GM20431 (cell line): ENCODE measurements around the gene SIRT7.
"Not testable (repeated sequence)": the region's sequence is repeated elsewhere in the genome, so short reads cannot be mapped to it uniquely, and the experiment has no call there.

Source experiments
- in situ Hi-C: fragments of 300-500 bp; cut with MseI, MboI; formaldehyde crosslinking; loops from one replicate; pipeline ENCODE4 v1.15.0; 2020; ENCODE audit warnings: low sequenced_read_pairs; ENCODE audit not compliant: unreplicated experiment

The SIRT7 gene

DNA sequence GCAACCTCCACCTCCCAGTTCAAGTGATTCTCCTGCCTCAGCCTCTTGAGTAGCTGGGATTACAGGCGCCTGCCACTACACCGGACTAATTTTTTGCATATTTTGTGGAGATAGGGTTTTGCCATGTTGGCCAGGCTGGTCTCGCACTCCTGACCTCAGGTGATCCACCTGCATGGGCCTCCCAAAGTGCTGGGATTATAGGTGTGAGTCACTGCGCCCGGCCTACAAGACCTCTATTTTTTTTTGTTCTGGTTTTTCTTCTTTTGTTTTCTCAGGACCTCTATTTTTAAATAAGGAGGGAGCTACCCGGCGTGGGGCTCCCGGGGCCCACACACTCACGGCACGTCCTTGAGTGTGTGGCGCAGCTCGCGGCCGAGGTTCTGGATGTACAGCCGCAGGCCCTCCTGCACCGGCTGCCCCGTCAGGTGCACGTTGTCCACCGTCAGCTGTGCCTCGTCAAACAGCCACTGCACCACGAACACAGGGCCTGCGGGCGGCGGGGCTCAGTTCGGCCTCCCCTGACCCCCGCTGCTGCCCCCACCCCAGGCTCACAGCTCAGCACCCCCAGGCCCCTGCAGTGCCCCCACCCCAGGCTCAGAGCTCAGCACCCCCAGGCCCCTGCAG, 37.2 kb upstream of the SIRT7 start:
- in situ Hi-C loops: no loop called here

DNA sequence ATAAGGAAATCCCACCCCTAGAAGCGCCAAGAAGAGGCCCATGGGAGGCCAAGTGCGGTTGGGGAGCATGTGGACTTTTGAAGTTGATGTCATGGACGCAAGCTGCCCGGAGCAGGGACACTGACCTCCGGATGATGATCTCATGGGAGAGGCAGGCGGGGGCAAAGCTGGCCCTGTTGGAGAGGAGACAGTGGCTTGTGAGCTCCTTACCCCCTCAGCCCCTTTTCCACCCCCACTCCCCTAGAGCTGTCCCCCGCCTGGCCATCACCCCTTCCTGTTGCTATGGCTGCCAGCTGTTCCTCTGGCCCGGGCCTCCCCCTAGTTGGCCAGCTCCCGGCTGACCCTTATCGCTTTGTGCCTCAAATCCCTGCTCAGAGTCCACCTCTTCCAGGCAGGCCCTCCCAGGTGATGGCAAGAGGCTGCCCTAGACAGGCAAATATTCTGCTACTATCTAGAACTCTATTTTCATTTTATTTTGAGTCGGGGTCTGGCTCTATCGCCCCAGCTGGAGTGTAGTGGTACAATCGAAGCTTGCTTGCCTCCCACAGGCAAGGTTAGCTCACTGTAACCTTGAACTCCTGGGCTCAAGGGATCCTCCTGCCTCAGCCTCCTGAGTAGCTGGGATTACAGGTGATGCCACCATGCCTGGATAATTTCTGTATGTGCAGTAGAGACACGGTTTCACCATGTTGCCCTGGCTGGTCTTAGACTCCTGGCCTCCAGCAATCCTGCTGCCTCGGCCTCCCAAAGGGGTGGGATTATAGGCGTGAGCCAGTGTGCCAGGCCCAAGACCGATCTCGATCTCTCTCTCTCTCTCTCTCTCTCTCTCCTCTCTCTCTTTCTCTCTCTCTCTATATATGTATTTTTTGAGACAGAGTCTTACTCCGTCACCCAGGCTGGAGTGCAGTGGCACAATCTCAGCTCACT, 36.4 kb upstream of the SIRT7 start:
- in situ Hi-C loops: no loop called here

DNA sequence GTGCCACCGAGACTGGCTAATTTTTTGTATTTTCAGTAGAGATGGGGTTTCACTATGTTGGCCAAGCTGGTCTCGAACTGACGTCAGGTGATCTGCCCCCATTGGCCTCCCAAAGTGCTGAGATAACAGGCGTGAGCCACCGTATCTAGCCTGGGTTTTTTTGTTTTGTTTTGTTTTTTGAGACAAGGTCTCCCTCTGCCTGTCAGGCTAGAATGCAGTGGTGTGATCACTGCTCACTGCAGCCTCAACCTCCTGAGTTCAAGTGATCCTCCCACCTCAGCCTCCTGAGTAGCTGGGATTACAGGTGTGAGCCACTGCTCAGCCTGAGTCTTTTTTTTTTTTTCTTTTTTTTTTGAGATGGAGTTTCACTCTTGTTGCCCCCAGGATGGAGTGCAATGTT, 35.5 kb upstream of the SIRT7 start:
- in situ Hi-C loops: not testable (repeated sequence)

DNA sequence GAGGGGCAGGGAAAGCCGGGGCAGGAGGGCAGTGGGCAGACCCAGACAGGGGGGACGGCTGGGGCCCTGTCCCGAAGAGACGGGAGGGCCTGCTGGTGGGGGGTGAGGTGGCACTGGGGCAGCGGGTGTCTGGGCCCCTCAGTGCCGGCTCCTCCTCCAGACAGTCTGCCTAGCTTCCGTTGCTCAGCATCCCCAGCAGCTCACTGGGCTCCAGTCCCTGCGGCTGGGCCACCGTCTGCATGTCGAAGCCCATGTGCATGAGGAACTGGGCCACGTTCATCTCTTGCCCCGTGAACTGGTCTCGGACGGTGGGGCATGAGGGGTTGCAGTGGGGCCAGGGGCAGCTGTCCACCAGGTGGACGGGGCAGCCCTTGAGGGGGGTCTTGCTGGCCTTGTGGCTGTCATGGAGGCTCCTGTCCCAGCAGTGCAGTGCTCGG, 34.8 kb upstream of the SIRT7 start:
- in situ Hi-C loops: no loop called here

DNA sequence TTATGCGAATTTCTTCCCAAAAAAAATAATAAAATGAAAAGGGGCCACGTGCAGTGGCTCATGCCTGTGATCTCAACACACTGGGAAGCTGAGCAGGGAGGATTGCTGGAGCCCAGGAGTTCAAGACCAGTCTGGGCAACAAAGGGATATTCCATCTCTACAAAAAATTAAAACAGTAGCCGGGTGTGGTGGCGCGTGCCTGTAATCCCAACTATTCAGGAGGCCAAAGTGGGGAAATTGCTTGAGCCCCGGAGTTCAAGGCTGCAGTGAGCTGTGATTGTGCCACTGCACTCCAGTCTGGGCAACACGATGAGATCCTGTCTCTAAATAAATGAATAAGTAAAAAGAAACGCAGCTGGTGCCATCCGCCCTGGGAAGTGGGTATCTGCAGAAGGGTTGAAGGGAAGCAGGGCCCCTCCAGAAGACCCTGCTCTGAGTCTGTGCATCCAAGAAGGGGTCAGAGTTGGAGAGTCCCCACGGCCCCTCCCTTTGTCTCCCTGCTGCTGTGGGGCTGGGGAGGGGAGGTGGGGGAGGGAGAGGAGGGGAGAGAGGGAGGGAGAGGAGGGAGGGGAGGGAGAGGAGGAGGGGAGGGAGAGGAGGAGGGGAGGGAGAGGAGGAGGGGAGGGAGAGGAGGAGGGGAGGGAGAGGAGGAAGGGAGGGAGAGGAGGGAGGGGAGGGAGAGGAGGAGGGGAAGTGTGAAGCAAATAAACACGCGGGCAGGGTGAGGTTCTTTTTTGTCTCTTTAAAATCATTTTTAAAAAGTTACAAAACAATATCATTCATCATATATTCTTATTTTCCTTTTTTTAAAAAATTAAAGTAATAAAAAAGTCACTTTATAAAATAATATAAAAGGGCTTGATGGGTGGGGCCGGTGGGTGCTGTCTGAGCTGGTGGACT, 34.1 kb upstream of the SIRT7 start:
- in situ Hi-C loops: no loop called here

DNA sequence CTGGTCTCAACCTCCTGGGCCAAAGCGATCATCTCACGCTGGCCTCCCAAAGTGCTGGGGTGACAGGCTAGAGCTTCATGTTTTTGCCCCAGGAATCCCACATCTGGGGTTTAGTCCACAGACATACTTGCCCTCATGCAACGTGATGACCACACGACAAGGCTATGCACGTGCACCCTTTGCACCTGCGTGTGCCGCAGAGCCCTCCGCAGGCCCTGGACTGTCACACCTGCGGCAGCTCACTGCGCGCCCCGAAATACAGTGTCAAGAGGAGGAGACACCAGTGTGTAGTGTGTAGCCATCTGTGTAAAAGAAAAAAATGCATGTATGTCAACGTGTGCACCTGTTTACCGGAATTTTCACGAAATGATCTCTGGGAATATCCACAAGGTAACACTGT, 32.5 kb upstream of the SIRT7 start:
- in situ Hi-C loops: no loop called here

DNA sequence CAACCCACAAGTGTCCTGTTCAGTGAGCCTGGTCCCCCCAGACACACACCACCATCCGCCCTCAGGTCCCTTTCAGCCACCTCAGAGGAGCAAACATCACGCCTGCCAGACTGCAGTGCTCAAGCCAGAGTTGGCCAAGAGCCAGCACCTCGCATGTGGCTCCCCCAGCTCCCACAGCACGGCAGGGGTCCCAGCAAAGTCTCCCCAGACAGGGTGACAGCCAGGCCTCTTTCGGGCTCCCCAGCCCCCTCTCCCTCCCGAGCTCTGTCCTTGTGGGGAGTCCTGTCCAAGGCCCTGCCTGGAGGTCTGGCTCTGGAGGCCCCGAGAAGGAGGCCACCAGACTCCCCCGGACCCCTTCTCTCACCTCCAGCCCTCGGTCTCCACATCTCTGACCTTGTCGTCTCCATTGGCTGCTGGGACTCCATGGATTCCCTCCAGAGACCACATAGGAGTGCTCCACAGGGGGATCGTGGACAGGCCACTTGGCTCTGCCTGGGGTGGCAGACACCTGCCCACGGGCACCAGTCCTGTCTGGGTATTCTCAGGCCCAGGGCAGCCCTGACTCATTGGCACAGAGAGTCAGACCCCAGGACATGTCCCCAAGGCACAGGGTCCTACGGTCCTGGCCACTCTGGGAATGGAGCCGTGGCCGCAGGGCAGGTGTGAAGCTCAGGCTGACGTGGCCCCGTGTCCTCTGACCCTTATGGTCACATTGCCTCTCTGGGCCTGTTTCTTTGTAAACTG, 30.8 kb upstream of the SIRT7 start:
- in situ Hi-C loops: no loop called here

DNA sequence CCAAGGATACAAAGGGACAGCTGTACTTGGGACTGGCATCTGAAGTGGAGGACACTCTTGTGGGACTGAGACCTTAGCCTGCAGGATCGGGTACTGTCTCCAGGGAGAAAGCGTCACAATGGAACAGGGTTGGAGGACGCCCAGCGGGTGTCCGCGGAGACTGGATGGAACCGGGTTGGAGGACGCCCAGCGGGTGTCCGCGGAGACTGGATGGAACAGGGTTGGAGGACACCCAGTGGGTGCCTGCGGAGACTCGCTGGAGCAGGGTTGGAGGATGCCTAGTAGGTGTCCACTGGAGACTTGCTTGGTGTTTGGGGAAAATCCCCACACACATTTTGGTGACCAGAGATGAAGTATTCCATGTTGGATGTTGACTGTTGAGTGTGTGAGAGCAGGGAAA, 29.2 kb upstream of the SIRT7 start, which contains the start of gene MYADML2:
MYADML2 (minus strand) TSS at position 45 of the 400 bp plus-strand sequence. CDS start 5,492 bp downstream, outside the sequence.
- in situ Hi-C loops: no loop called here

DNA sequence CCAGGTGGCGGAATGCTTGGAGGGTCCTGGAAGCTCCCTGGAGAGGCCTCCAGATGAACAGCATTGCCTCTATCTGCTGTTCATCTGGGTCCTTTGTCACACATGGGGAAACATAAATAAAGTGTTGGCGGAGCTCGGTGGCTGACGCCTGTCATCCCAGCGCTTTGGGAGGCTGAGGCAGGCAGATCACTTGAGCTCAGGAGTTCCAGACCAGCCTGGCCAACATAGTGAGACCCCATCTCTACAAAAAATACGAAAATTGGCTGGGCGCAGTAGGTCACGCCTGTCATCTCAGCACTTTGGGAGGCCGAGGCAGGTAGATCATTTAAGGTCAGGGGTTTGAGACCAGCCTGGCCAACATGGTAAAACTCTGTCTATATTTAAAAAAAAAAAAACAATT, 26.9 kb upstream of the SIRT7 start:
- in situ Hi-C loops: no loop called here

DNA sequence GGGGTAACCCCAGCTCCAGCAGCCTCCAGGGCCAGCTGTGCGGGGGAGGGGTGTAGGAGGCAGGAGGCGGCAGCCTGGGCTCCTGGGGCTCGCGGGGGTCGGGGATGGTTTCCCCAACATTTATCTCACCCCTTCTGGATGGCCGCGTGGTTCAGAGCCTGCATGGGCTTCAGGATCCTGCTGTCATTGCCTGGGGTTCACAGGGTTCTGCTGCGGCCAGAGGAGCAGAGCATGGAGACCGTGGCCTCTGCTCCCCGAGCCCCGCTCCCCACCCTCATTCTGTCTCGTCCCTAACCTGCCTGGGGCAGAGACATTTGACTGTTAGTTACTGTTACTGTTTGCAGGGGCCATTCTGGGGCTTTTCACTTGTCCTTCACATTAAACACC, 24.2 kb upstream of the SIRT7 start:
- in situ Hi-C loops: no loop called here

DNA sequence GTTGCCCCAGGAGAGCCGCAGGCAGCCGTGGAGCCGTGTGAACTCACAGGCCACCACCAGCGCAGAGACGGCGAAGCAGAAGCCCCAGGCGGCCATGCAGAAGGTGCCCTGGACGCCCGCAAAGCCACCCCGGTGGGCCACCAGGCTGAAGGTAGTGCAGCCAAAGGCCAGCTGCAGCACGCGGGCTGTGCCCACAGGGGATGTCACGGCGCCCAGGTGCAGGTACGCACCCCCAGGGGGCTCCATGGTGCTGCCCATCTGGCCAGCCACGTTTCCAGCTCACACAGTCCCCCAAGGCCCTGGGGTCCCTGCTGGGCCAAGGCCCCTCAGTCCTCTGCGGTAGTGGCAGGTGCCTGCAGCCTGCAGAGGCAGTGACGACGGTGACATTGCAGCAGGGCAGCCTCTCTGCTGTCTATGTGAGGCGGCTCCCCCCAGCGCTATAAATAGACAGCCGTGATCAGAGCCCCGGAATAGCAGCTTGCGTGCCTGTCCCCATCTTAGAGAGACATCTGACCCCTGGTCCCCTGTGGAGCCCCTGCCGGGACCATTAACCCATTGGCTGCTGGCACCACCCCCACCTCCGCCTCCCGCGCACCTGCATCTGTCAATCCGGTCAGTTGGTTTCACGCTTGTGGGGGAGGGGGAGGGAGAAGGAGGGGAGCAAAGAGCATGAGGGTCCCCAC, 23.6 kb upstream of the SIRT7 start:
- in situ Hi-C loops: no loop called here

DNA sequence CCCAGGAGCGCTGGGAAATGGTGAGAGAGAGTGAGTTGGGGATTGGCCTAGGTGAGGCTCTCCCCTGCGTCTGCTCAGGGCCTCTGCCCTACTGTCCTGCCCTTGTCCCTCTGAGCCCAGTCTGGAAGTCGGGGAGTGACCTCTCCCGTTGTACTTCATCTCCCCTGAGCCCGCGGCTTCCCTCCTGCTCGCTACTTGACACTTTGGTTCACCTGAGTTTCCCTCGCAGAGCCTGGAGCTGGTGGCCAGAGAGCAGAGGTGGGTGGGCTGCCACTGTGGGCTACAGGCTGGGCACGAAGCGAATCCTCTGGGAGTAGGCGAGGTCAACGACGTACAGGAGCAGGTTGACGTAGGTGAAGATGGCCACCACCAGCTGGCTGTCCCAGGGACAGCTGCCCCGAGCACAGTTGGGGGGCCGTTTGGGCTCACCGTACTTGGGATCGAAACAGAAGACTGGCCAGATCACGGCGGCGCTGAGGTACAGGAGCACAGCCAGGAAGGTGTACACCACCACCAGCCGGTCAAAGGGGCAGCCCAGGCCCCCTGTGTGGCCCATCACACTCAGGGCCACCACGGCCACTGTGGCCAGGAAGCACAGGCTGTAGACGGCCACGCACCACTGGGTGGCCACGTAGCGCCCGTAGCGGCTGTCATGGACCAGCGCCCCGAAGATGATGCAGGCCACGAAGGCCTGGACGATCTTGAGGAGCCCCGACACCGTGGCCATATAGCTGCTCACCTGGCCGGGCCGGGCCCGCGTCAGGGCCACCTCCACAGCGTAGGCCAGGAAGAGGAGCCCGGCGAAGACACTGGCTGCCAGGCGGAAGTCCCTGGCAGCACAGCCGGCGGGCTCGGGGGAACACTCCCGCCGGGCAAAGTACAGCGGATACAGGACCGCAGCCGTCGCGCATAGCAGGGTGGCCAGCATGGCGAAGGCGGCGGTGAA, 22.8 kb upstream of the SIRT7 start:
- in situ Hi-C loops: no loop called here

DNA sequence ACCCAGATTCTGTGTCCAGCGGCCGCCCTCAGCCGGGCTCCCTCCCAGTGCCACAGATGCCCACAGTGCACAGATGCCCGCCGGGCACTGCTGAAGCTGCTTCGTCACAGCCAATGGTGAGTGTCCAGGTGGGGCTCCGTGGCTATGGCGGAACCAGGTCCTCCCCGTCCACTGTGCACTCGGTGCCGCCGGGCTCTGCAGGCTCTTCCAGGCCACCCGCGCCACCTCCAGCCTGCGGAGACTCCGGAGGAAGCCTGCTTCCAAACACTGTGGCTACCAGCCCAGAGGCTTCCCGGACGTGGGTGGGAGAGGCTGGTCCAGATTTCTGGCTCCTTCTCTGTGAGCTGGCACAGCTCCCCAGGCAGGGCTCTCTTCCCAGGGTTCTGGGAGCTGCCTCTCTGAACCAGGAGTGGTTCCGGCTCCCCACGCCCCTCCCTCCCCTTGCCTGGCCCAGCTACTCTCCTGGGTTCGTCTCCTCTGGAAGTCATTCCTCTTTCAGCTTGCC, 22.0 kb upstream of the SIRT7 start:
- in situ Hi-C loops: no loop called here

DNA sequence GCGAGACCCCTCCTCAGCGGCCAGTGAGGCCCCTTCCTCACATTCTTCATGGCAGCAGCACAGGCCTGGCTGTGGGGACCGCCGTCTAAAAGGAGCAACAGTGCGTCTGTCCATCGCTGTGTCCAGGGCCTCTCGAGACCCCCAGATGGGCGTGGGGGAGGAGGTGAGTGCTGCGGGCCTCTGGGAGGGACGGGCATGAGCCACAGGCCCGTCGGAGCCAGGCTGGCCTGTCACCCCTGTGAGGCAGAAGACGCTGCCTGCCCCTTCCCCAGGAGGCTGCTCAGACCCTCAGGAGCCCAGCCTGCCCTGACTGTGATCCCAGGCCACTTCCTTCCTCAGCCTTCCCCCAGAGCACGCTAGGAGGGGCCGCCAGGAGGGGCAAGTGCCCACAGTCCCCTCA, 21.2 kb upstream of the SIRT7 start:
- in situ Hi-C loops: no loop called here

DNA sequence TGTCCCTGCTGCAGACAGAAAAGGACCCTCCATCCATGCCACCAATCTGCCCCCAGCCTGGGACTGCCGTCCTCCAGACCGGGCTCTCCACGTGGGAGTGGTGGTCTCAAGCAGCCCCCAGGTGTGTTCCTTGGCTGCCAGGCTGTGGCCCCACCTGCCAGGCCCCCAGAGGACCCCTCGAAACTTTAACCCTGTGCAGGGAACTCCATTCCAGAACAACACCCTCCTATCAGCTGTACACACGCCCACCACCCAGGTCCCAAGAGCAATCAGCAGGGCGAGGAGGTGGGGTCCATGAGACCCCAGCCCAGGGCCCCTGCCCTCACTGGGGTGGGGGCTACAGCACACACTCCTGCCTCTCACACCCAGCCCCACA, 17.7 kb upstream of the SIRT7 start:
- in situ Hi-C loops: no loop called here

- in situ Hi-C loops: no loop called here
These were observed 17.1 kb upstream of the SIRT7 start for GRCh38 chr17:81934850-81935708.

GRCh38 chr17:81934098-81934757, 16.3 kb upstream of the SIRT7 start:
- in situ Hi-C loops: no loop called here
